OCI-LY1 (cell line): ENCODE measurements around the gene PPP2R1B.

Experiments used
- H2AFZ ChIP-seq: fragments of 200-600 bp; sonication (generic), shearing (Covaris generic); 2 replicates; pipeline ENCODE4 v1.6.0; 2014; ENCODE audit warnings: antibody characterized with exemption, mild to moderate bottlenecking, low read length
- H3F3A ChIP-seq: fragments of 200-600 bp; sonication (generic), shearing (Covaris generic); 2 replicates; pipeline ENCODE4 v1.6.0; 2014; ENCODE audit warnings: mild to moderate bottlenecking, antibody characterized with exemption, low read length, moderate library complexity; ENCODE audit not compliant: insufficient read depth
- H3K27ac ChIP-seq: fragments of 200-600 bp; sonication (generic); 2 replicates; pipeline ENCODE4 v1.5.1; 2014; ENCODE audit warnings: low read length, mixed run types, mild to moderate bottlenecking, low read depth; ENCODE audit not compliant: poor library complexity, severe bottlenecking
- H3K27me3 ChIP-seq: fragments of 200-600 bp; sonication (generic); 2 replicates; pipeline ENCODE4 v1.6.0; 2014; ENCODE audit warnings: antibody characterized with exemption, mild to moderate bottlenecking, low read length, moderate library complexity; ENCODE audit not compliant: insufficient read depth
- H3K36me3 ChIP-seq: fragments of 200-600 bp; sonication (generic); 2 replicates; pipeline ENCODE4 v1.6.1; 2014; ENCODE audit warnings: mild to moderate bottlenecking, antibody characterized with exemption, low read length, moderate library complexity, mixed read lengths; ENCODE audit not compliant: insufficient read depth
- H3K4me1 ChIP-seq: fragments of 200-600 bp; sonication (generic); 2 replicates; pipeline ENCODE4 v1.5.1; 2014; ENCODE audit warnings: mild to moderate bottlenecking, low read length, moderate library complexity; ENCODE audit not compliant: insufficient read depth, severe bottlenecking
- H3K4me2 ChIP-seq: fragments of 200-600 bp; sonication (generic), shearing (Covaris generic); 2 replicates; pipeline ENCODE4 v1.6.1; 2014; ENCODE audit warnings: low read length
- H3K4me3 ChIP-seq: fragments of 200-600 bp; sonication (generic); 2 replicates; pipeline ENCODE4 v1.5.1; 2014; ENCODE audit warnings: low read length, low read depth, mild to moderate bottlenecking, mixed read lengths; ENCODE audit not compliant: poor library complexity, severe bottlenecking
- H3K79me2 ChIP-seq: fragments of 200-600 bp; shearing (Covaris generic); 2 replicates; pipeline ENCODE4 v1.6.1; 2016; ENCODE audit warnings: mixed run types, low read length, mixed read lengths; ENCODE audit not compliant: insufficient read depth
- H3K9ac ChIP-seq: fragments of 200-600 bp; sonication (generic), shearing (Covaris generic); 2 replicates; pipeline ENCODE4 v1.6.1; 2014; ENCODE audit warnings: mild to moderate bottlenecking, low read length, mixed read lengths
- H3K9me2 ChIP-seq: fragments of 200-600 bp; sonication (generic), shearing (Covaris generic); 2 replicates; pipeline ENCODE4 v1.6.1; 2014; ENCODE audit warnings: low read depth, mild to moderate bottlenecking, low read length, mixed read lengths
- H3K9me3 ChIP-seq: fragments of 200-600 bp; shearing (Covaris generic); 2 replicates; pipeline ENCODE4 v1.6.1; 2014; ENCODE audit warnings: low read length, mixed read lengths
- H4K20me1 ChIP-seq: fragments of 200-600 bp; sonication (generic), shearing (Covaris generic); 2 replicates; pipeline ENCODE4 v1.6.0; 2016; ENCODE audit warnings: mild to moderate bottlenecking, low read length; ENCODE audit not compliant: insufficient read depth
- CTCF ChIP-seq: fragments of 200-600 bp; sonication (generic), shearing (Covaris generic); IDR thresholded peaks from 2 replicates; pipeline ENCODE4 v1.5.1; 2017; ENCODE audit warnings: mild to moderate bottlenecking, antibody characterized with exemption, low read length, moderate library complexity, mixed read lengths
- EZH2 ChIP-seq: fragments of 200-600 bp; sonication (generic), shearing (Covaris generic); IDR thresholded peaks from 2 replicates; pipeline ENCODE4 v1.8.0; 2017; ENCODE audit warnings: borderline replicate concordance, mixed run types, mild to moderate bottlenecking, antibody characterized with exemption, low read length, moderate library complexity, mixed read lengths

PPP2R1B gene

GRCh38 chr11:111741751-111742150 lies 24.4 kb downstream of the PPP2R1B start:
- H3K27ac ChIP-seq: no peak overlapping the region

GRCh38 chr11:111739299-111739698 lies 26.9 kb downstream of the PPP2R1B start:
- no peak for TF ChIP-seq EZH2
- no peak overlapping the region for H3K27ac ChIP-seq
- H4K20me1 ChIP-seq: no peaks in the 10 kb centered on the region
- no peaks in the 10 kb centered on the region for H3K9me3 ChIP-seq
- H3F3A ChIP-seq: no peaks in the 10 kb centered on the region
- H3K36me3 ChIP-seq: peaks cover 73% of the 10 kb centered on the region
- no peaks in the 10 kb centered on the region for H3K27me3 ChIP-seq
- H3K79me2 ChIP-seq: no peaks in the 10 kb centered on the region
- no peaks in the 10 kb centered on the region for H3K9me2 ChIP-seq
- H2AFZ ChIP-seq: no peak overlapping the region
- H3K4me1 ChIP-seq: peaks cover 10% of the 10 kb centered on the region
- H3K4me3 ChIP-seq: no peak overlapping the region
- no peak overlapping the region for H3K9ac ChIP-seq
- no peak overlapping the region for H3K4me2 ChIP-seq

More at GRCh38 chr11:111741751-111742150, 24.4 kb downstream of the PPP2R1B start:
- no peaks in the 10 kb centered on the region for H3F3A ChIP-seq
- no peaks in the 10 kb centered on the region for H3K27me3 ChIP-seq
- no peaks in the 10 kb centered on the region for H3K9me2 ChIP-seq
- no peaks in the 10 kb centered on the region for H3K79me2 ChIP-seq
- no peaks in the 10 kb centered on the region for H3K9me3 ChIP-seq
- no peak overlapping the region for H2AFZ ChIP-seq
- no peak overlapping the region for H3K4me2 ChIP-seq
- H3K4me1 ChIP-seq: no peaks in the 10 kb centered on the region
- no peak overlapping the region for H3K9ac ChIP-seq
- TF ChIP-seq CTCF: no peak
- TF ChIP-seq EZH2: no peak
- no peaks in the 10 kb centered on the region for H4K20me1 ChIP-seq
- H3K4me3 ChIP-seq: no peak overlapping the region
- H3K36me3 ChIP-seq: peaks cover 88% of the 10 kb centered on the region

- H3K27me3 ChIP-seq: no peaks in the 10 kb centered on the region
- no peak overlapping the region for H3K27ac ChIP-seq
- no peak overlapping the region for H3K9ac ChIP-seq
- no peak overlapping the region for H2AFZ ChIP-seq
- H4K20me1 ChIP-seq: no peaks in the 10 kb centered on the region
- no peaks in the 10 kb centered on the region for H3K9me3 ChIP-seq
- H3K79me2 ChIP-seq: no peaks in the 10 kb centered on the region
- TF ChIP-seq EZH2: no peak
- no peak for TF ChIP-seq CTCF
- H3K9me2 ChIP-seq: no peaks in the 10 kb centered on the region
- no peaks in the 10 kb centered on the region for H3F3A ChIP-seq
- peaks cover 10% of the 10 kb centered on the region for H3K4me1 ChIP-seq
- no peak overlapping the region for H3K4me3 ChIP-seq
- no peak overlapping the region for H3K4me2 ChIP-seq
- H3K36me3 ChIP-seq: peaks cover 56% of the 10 kb centered on the region
Measured at GRCh38 chr11:111737444-111738210, 28.6 kb downstream of the PPP2R1B start.
